ENCODE measurements around the gene LHFPL3.

The LHFPL3 gene

DNA sequence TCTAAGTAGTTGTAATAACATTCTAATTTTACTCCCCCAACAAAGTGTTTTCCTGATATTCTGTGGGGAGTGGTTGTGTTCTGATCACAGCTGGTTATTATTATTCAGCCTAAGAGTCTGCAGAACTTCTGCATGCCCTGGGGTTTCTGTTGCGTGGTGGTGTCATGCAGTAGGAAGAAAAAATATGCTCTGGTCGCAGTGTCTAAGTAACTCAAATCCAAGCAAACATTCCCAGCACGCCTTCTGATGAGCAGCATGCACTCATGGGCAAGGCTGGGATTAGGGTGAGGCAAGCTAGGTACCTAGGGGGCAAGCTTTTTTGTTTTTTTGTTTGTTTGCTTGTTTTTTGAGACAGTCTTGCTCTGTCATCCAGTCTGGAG is 572.8 kb downstream of the LHFPL3 start:
- no peaks in the 10 kb centered on the region for H3K4me1 ChIP-seq (ENCODE audit: insufficient read depth, low read length)
- no peak for DNase-seq
- no peak overlapping the region for H3K4me2 ChIP-seq (ENCODE audit: insufficient read depth, low read length)
- H3K4me3 ChIP-seq (ENCODE audit: low read depth in 1 of 2, low read length in 2 of 2) = no peak overlapping the region
- no peaks in the 10 kb centered on the region for H3K36me3 ChIP-seq (ENCODE audit: insufficient read depth, low read length)
- ATAC-seq (ENCODE audit: insufficient read depth, low read depth) = no peak
- H2AFZ ChIP-seq (ENCODE audit: low read depth, low read length) = no peak overlapping the region
- H3K9ac ChIP-seq (ENCODE audit: low read depth, low read length) = no peak overlapping the region
- H4K20me1 ChIP-seq (ENCODE audit: insufficient read depth, low read length) = no peaks in the 10 kb centered on the region
- H3K79me2 ChIP-seq (ENCODE audit: insufficient read depth, low read length) = no peaks in the 10 kb centered on the region
- no peak overlapping the region for H3K27ac ChIP-seq (ENCODE audit: low read length)
- H3K27me3 ChIP-seq (ENCODE audit: insufficient read depth, low read length, poor library complexity) = peaks cover 9% of the 10 kb centered on the region
- H3K9me3 ChIP-seq (ENCODE audit: insufficient read depth, low read length, severe bottlenecking) = no peaks in the 10 kb centered on the region
- TF ChIP-seq, protein P1, sequence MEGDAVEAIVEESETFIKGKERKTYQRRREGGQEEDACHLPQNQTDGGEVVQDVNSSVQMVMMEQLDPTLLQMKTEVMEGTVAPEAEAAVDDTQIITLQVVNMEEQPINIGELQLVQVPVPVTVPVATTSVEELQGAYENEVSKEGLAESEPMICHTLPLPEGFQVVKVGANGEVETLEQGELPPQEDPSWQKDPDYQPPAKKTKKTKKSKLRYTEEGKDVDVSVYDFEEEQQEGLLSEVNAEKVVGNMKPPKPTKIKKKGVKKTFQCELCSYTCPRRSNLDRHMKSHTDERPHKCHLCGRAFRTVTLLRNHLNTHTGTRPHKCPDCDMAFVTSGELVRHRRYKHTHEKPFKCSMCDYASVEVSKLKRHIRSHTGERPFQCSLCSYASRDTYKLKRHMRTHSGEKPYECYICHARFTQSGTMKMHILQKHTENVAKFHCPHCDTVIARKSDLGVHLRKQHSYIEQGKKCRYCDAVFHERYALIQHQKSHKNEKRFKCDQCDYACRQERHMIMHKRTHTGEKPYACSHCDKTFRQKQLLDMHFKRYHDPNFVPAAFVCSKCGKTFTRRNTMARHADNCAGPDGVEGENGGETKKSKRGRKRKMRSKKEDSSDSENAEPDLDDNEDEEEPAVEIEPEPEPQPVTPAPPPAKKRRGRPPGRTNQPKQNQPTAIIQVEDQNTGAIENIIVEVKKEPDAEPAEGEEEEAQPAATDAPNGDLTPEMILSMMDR (IDR thresholded peaks at IDR 0.05; ENCODE audit: borderline replicate concordance, extremely low read depth, low read length, poor library complexity, severe bottlenecking) = no peak
- TF ChIP-seq EZH2 (IDR thresholded peaks at IDR 0.05; ENCODE audit: borderline replicate concordance, low read depth, low read length, severe bottlenecking) = no peak

DNA sequence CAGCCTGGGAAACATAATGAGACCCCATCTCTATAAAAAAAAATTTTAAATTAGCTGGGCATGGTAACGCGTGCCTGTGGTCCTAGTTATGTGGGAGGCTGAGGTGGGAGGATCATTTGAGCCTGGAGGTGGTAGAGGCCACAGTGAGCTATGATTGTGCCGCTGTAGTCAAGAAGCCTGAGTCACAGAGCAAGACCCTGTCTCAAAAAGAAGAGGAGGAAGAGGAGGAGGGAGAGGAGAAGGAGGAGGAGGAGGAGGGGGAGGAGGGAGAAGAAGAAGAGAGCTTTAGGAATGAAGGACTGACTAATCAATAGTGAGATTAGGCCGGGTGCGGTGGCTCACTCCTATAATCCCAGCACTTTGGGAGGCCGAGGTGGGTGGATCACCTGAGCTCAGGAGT is 573.8 kb downstream of the LHFPL3 start:
- Histone ChIP-seq H3K4me1 (ENCODE audit: insufficient read depth, low read length) (no peaks in the 10 kb centered on the region), H2AFZ (ENCODE audit: low read depth, low read length) (no peak overlapping the region), H3K9ac (ENCODE audit: low read depth, low read length) (no peak overlapping the region), H3K36me3 (ENCODE audit: insufficient read depth, low read length) (no peaks in the 10 kb centered on the region), H4K20me1 (ENCODE audit: insufficient read depth, low read length) (no peaks in the 10 kb centered on the region), H3K27ac (ENCODE audit: low read length) (no peak overlapping the region), H3K4me2 (ENCODE audit: insufficient read depth, low read length) (no peak overlapping the region), H3K79me2 (ENCODE audit: insufficient read depth, low read length) (no peaks in the 10 kb centered on the region), H3K9me3 (ENCODE audit: insufficient read depth, low read length, severe bottlenecking) (no peaks in the 10 kb centered on the region), H3K27me3 (ENCODE audit: insufficient read depth, low read length, poor library complexity) (peaks cover 8% of the 10 kb centered on the region), H3K4me3 (ENCODE audit: low read depth in 1 of 2, low read length in 2 of 2) (no peak overlapping the region)
- TF ChIP-seq, protein P1 (IDR thresholded peaks at IDR 0.05; ENCODE audit: borderline replicate concordance, extremely low read depth, low read length, poor library complexity, severe bottlenecking) = no peak
- no peak for TF ChIP-seq EZH2 (IDR thresholded peaks at IDR 0.05; ENCODE audit: borderline replicate concordance, low read depth, low read length, severe bottlenecking)
- no peak for ATAC-seq (ENCODE audit: insufficient read depth, low read depth)
- no peak for DNase-seq

DNA sequence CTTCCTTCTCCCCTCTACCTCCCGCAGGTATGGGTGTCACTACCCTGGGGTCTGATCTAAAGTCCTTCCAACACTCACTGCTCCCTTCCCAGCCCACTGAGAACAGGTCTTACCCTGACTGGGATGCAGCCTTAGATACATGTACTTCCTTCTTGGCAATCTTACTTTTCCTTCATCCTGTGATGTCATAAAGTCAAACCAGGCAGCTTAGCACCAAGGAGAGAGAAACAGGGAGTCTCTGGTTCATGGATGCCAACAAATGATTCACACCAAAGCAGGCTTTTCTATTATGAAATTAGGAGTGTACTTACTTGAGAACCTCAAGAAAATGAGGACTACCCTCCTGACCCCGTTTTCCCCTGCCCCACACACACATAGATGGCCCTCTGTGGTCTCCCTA is 574.6 kb downstream of the LHFPL3 start:
- Histone ChIP-seq H3K4me2 (ENCODE audit: insufficient read depth, low read length) (no peak overlapping the region), H3K9ac (ENCODE audit: low read depth, low read length) (no peak overlapping the region), H3K9me3 (ENCODE audit: insufficient read depth, low read length, severe bottlenecking) (no peaks in the 10 kb centered on the region), H3K27ac (ENCODE audit: low read length) (no peak overlapping the region), H3K79me2 (ENCODE audit: insufficient read depth, low read length) (no peaks in the 10 kb centered on the region), H3K36me3 (ENCODE audit: insufficient read depth, low read length) (no peaks in the 10 kb centered on the region), H3K27me3 (ENCODE audit: insufficient read depth, low read length, poor library complexity) (peaks cover 12% of the 10 kb centered on the region), H2AFZ (ENCODE audit: low read depth, low read length) (no peak overlapping the region), H3K4me1 (ENCODE audit: insufficient read depth, low read length) (no peaks in the 10 kb centered on the region), H4K20me1 (ENCODE audit: insufficient read depth, low read length) (no peaks in the 10 kb centered on the region), H3K4me3 (ENCODE audit: low read depth in 1 of 2, low read length in 2 of 2) (no peak overlapping the region)
- ATAC-seq (ENCODE audit: insufficient read depth, low read depth) (no peak), DNase-seq (no peak)
- no peak for TF ChIP-seq EZH2 (IDR thresholded peaks at IDR 0.05; ENCODE audit: borderline replicate concordance, low read depth, low read length, severe bottlenecking)
- TF ChIP-seq, protein P1 (IDR thresholded peaks at IDR 0.05; ENCODE audit: borderline replicate concordance, extremely low read depth, low read length, poor library complexity, severe bottlenecking) = no peak

DNA sequence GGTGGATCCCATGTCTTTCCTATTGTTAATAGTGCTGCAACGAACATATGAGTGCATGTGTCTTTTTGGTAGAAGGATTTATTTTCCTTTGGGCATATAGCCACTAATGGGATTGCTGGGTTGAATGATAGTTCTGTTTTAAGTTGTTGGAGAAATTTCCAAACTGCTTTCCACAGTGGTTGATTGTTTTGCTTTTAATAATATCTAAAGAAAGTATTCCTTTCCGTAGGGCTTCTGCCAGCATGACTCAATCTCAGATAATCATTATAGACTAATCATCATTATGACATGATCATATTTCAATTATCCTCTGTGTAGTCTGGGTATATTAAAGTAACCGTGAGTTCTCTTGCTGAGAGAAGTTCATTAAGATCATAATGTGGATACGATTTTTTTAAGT is 575.4 kb downstream of the LHFPL3 start:
- DNase-seq (no peak), ATAC-seq (ENCODE audit: insufficient read depth, low read depth) (no peak)
- Histone ChIP-seq H3K9me3 (ENCODE audit: insufficient read depth, low read length, severe bottlenecking) (no peaks in the 10 kb centered on the region), H2AFZ (ENCODE audit: low read depth, low read length) (no peak overlapping the region), H3K4me3 (ENCODE audit: low read depth in 1 of 2, low read length in 2 of 2) (no peak overlapping the region), H3K9ac (ENCODE audit: low read depth, low read length) (no peak overlapping the region), H4K20me1 (ENCODE audit: insufficient read depth, low read length) (no peaks in the 10 kb centered on the region), H3K79me2 (ENCODE audit: insufficient read depth, low read length) (no peaks in the 10 kb centered on the region), H3K36me3 (ENCODE audit: insufficient read depth, low read length) (no peaks in the 10 kb centered on the region), H3K4me1 (ENCODE audit: insufficient read depth, low read length) (no peaks in the 10 kb centered on the region), H3K27me3 (ENCODE audit: insufficient read depth, low read length, poor library complexity) (peaks cover 16% of the 10 kb centered on the region), H3K4me2 (ENCODE audit: insufficient read depth, low read length) (no peak overlapping the region), H3K27ac (ENCODE audit: low read length) (no peak overlapping the region)
- TF ChIP-seq, protein P1 (IDR thresholded peaks at IDR 0.05; ENCODE audit: borderline replicate concordance, extremely low read depth, low read length, poor library complexity, severe bottlenecking) = no peak
- no peak for TF ChIP-seq EZH2 (IDR thresholded peaks at IDR 0.05; ENCODE audit: borderline replicate concordance, low read depth, low read length, severe bottlenecking)
